Endothelial cell of umbilical vein (primary cell): ENCODE results near the gene TFDP2. TPM values are rescaled to one million over a fixed set of nuclear protein-coding genes. Genes with fewer than 3 reads are reported as not detected.

Experiments
- BruUV-seq: library from RNA; stranded (reverse); fragments of 400-500 nt; replicated peaks from 2 replicates; lab custom pipeline; 2021; lab: Mats Ljungman, UMichigan
- CTCF ChIA-PET: fragments of 300-600, 350-600 bp; sonication (Branson Sonifier 250); formaldehyde crosslinking; loops from one replicate; lab custom pipeline; 2021; ENCODE audit warnings: antibody characterized with exemption, inconsistent platforms; lab: Charles Lee
- POLR2A ChIA-PET: fragments of 300-600, 350-600 bp; sonication (Branson Sonifier 250); formaldehyde crosslinking; loops from one replicate; lab custom pipeline; 2021; ENCODE audit warnings: antibody characterized with exemption, inconsistent platforms; lab: Charles Lee
- DNase-seq: peaks from one replicate; pipeline ENCODE4 v3.0.0-alpha.2; 2011; ENCODE audit warnings: low read depth, low spot score
- FAIRE-seq: peaks from 2 replicates; lab custom pipeline; 2011; peaks lifted over from hg19 to GRCh38; lab: Jason Lieb, UNC
- H2AFZ ChIP-seq: 2 replicates; pipeline ENCODE4 v1.6.0; 2012; ENCODE audit warnings: low read depth, low read length, control low read depth, inconsistent platforms
- H3K27ac ChIP-seq: 2 replicates; pipeline ENCODE4 v1.5.1; 2011; ENCODE audit warnings: low read depth, mild to moderate bottlenecking, control low read depth, low read length, moderate library complexity; ENCODE audit not compliant: insufficient read depth
- H3K27me3 ChIP-seq, 2 experiments: 2 replicates each; pipeline versions ENCODE4 v1.6.0 to v1.6.1; 2011; ENCODE audit warnings: low read length in 2 of 2, mixed read lengths in 1 of 2; ENCODE audit not compliant: control insufficient read depth in 2 of 2, insufficient read depth in 2 of 2
- H3K36me3 ChIP-seq, 2 experiments: 2 replicates in 1 of 2; 3 replicates in 1 of 2; pipeline ENCODE4 v1.5.1; 2011; ENCODE audit warnings: low read length in 2 of 2, mild to moderate bottlenecking in 1 of 2, moderate library complexity in 1 of 2; ENCODE audit not compliant: control insufficient read depth in 2 of 2, insufficient read depth in 2 of 2; ENCODE audit errors: extremely low read depth in 1 of 2
- H3K4me1 ChIP-seq: 3 replicates; pipeline ENCODE4 v1.5.1; 2011; ENCODE audit warnings: mild to moderate bottlenecking, low read length; ENCODE audit not compliant: control insufficient read depth, insufficient read depth; ENCODE audit errors: extremely low read depth
- H3K4me2 ChIP-seq: 2 replicates; pipeline ENCODE4 v1.6.1; 2011; ENCODE audit warnings: low read length, control low read depth, mixed read lengths; ENCODE audit not compliant: insufficient read depth
- H3K4me3 ChIP-seq, 3 experiments: fragments of 200-600 bp in 1 of 3; sonication (generic), shearing (Covaris generic) in 1 of 3; replicated peaks in 1 of 3; 2 replicates each; pipeline ENCODE4 v1.5.1; 2011 to 2016; ENCODE audit warnings: control low read depth in 3 of 3, low read length in 3 of 3, mild to moderate bottlenecking in 2 of 3, inconsistent platforms in 1 of 3, low read depth in 1 of 3, moderate library complexity in 1 of 3; ENCODE audit not compliant: insufficient read depth in 1 of 3
- H3K79me2 ChIP-seq: 2 replicates; pipeline ENCODE4 v1.6.0; 2012; ENCODE audit warnings: low read length, inconsistent platforms; ENCODE audit not compliant: control insufficient read depth, insufficient read depth
- H3K9ac ChIP-seq: replicated peaks from 2 replicates; pipeline ENCODE3; 2011; ENCODE audit warnings: low read length, control low read depth; ENCODE audit not compliant: insufficient read depth; ENCODE audit errors: extremely low read depth
- H3K9me1 ChIP-seq: replicated peaks from 3 replicates; pipeline ENCODE4 v1.6.0; 2011; ENCODE audit warnings: mild to moderate bottlenecking, low read length; ENCODE audit not compliant: control insufficient read depth, insufficient read depth; ENCODE audit errors: extremely low read depth
- H3K9me3 ChIP-seq: replicated peaks from 2 replicates; pipeline ENCODE4 v1.5.1; 2012; ENCODE audit warnings: low read length, inconsistent platforms; ENCODE audit not compliant: control insufficient read depth, insufficient read depth
- H4K20me1 ChIP-seq: replicated peaks from 2 replicates; pipeline ENCODE3; 2011; ENCODE audit warnings: mild to moderate bottlenecking, low read length; ENCODE audit not compliant: control insufficient read depth, insufficient read depth; ENCODE audit errors: extremely low read depth
- CTCF ChIP-seq, 2 donors: IDR thresholded peaks; 1 replicate in 1 of 2; 2 replicates in 1 of 2; pipeline ENCODE4 v1.5.1; 2011; ENCODE audit warnings: low read length in 2 of 2, mild to moderate bottlenecking in 2 of 2, moderate library complexity in 2 of 2, control low read depth in 1 of 2, inconsistent platforms in 1 of 2, low read depth in 1 of 2; ENCODE audit not compliant: insufficient read depth in 1 of 2; ENCODE audit errors: extremely low read depth in 1 of 2
- EZH2 ChIP-seq: IDR thresholded peaks from 2 replicates; pipeline ENCODE4 v1.6.1; 2012; ENCODE audit warnings: borderline replicate concordance, low read depth, mild to moderate bottlenecking, moderate library complexity, low read length, inconsistent platforms; ENCODE audit not compliant: severe bottlenecking
- FOS ChIP-seq: IDR thresholded peaks from 2 replicates; pipeline ENCODE4 v1.6.1; 2011; ENCODE audit warnings: mild to moderate bottlenecking, low read length, moderate library complexity, borderline replicate concordance; ENCODE audit not compliant: insufficient read depth
- GATA2 ChIP-seq: IDR thresholded peaks from 2 replicates; pipeline ENCODE4 v1.7.0; 2011; ENCODE audit warnings: low read depth, mild to moderate bottlenecking, moderate library complexity, mixed read lengths, low read length; ENCODE audit not compliant: insufficient read length, insufficient read depth
- JUN ChIP-seq: IDR thresholded peaks from 2 replicates; pipeline ENCODE4 v1.6.1; 2011; ENCODE audit warnings: borderline replicate concordance, low read depth; ENCODE audit not compliant: insufficient read length, insufficient read depth
- MAX ChIP-seq: IDR thresholded peaks from 2 replicates; pipeline ENCODE4 v1.6.1; 2011; ENCODE audit not compliant: insufficient read depth, insufficient read length
- MYC ChIP-seq: IDR thresholded peaks from one replicate; pipeline ENCODE4 v1.6.1; 2011; ENCODE audit warnings: mild to moderate bottlenecking, low read depth, low read length
- POLR2A ChIP-seq: IDR thresholded peaks from 2 replicates; pipeline ENCODE4 v1.6.1; 2012; ENCODE audit warnings: low read depth, mild to moderate bottlenecking, control low read depth, low read length
- POLR2AphosphoS5 ChIP-seq: IDR thresholded peaks from 2 replicates; pipeline ENCODE4 v1.6.1; 2012; ENCODE audit warnings: low read depth, mild to moderate bottlenecking, control low read depth, low read length, moderate library complexity; ENCODE audit not compliant: insufficient read depth
- dilution Hi-C: fragments of 300-500 bp; cut with MboI; formaldehyde crosslinking; loops from one replicate; pipeline ENCODE4 v1.15.0; 2019; ENCODE audit warnings: low sequenced_read_pairs; ENCODE audit not compliant: extremely low pct_ligation_motif_present
- intact Hi-C: fragments of 100-400 bp; cut with micrococcal nuclease; formaldehyde crosslinking; loops from one replicate; pipeline ENCODE4 v1.10.0; 2022
- polyA plus RNA-seq, 4 experiments: library from polyadenylated mRNA; depleted of rRNA in 3 of 4; stranded (reverse) in 3 of 4; unstranded in 1 of 4; fragments of >200 nt; gene quantifications; 2 replicates each; pipeline versions ENCODE4 v1.2.1 to v1.2.3, GENCODE V29; 2011 to 2012; ENCODE audit warnings: missing spikeins in 1 of 4
- total RNA-seq: library from RNA; stranded (reverse); gene quantifications from 2 replicates; pipeline ENCODE4 v1.2.3, GENCODE V29; 2021

TFDP2 gene
- total and polyA plus RNA-seq, 2 donors (not counting 3 experiments of a cell fraction or from before 2014, with no cell fraction given): 8.5 to 21.5 TPM

GRCh38 chr3:142168514-142168913 is 19.2 kb upstream of the TFDP2 start:
- Histone ChIP-seq H3K9me3 (no peaks in the 10 kb centered on the region), H4K20me1 (no peaks in the 10 kb centered on the region), H3K79me2 (no peaks in the 10 kb centered on the region), H3K27ac (no peak overlapping the region), H3K9me1 (no peaks in the 10 kb centered on the region), H3K9ac (no peak overlapping the region), H3K4me2 (no peak overlapping the region), H3K4me3 (no peak overlapping the region), H3K4me1 (peaks cover 5% of the 10 kb centered on the region), H2AFZ (no peak overlapping the region), H3K27me3 (no peaks in the 10 kb centered on the region), H3K36me3 (peaks cover 0 to 5% of the 10 kb centered on the region in 2 experiments)
- ChIA-PET POLR2A (no interaction called here), CTCF (no interaction called here)
- BruUV-seq: no TSS peak
- dilution Hi-C loops: no loop called here
- FAIRE-seq (no peak), DNase-seq (no peak)
- no peak for TF ChIP-seq MAX
- no peak for TF ChIP-seq POLR2A
- no peak for TF ChIP-seq EZH2
- TF ChIP-seq POLR2AphosphoS5: no peak
- no peak for TF ChIP-seq JUN
- no peak for TF ChIP-seq FOS
- no peak for TF ChIP-seq CTCF (IDR thresholded peaks at IDR 0.05; ENCODE audit: extremely low read depth in 1 of 2, insufficient read depth in 1 of 2, low read depth in 1 of 2, low read length in 2 of 2)
- TF ChIP-seq GATA2: no peak
- TF ChIP-seq MYC: no peak
- intact Hi-C loops: no loop called here
